GM12872 (cell line): ENCODE measurements around the gene RNF217.

ENCODE experiments used
- CTCF ChIP-seq: IDR thresholded peaks from 3 replicates; pipeline ENCODE4 v1.5.1; 2011; ENCODE audit warnings: low read depth, mild to moderate bottlenecking, low read length, moderate library complexity; ENCODE audit not compliant: insufficient read depth

RNF217 gene

GRCh38 chr6:125001684-125002405 is 39.6 kb downstream of the RNF217 start:
- no peak for TF ChIP-seq CTCF

- TF ChIP-seq CTCF, result no peak
These were observed 40.1 kb downstream of the RNF217 start for GRCh38 chr6:125002406-125002741.

GRCh38 chr6:125003070-125003469 is 40.8 kb downstream of the RNF217 start:
- TF ChIP-seq CTCF, result no peak

GRCh38 chr6:125004198-125004597 is 42.0 kb downstream of the RNF217 start:
- TF ChIP-seq CTCF, result no peak

- no peak for TF ChIP-seq CTCF
These were observed 42.8 kb downstream of the RNF217 start for GRCh38 chr6:125004797-125005595.

GRCh38 chr6:125008261-125008703 is 46.0 kb downstream of the RNF217 start:
- no peak for TF ChIP-seq CTCF

GRCh38 chr6:125008957-125009356 is 46.7 kb downstream of the RNF217 start:
- no peak for TF ChIP-seq CTCF
